HG03378 (cell line): Measurements from ENCODE around the gene PIAS4.

ENCODE experiments used
- ATAC-seq: cut with Tn5 transposase; IDR thresholded peaks from one replicate; pipeline ENCODE4 v1.9.1; 2021; ENCODE audit warnings: mild to moderate bottlenecking, moderate library complexity; ENCODE audit not compliant: unreplicated experiment

Gene PIAS4

DNA sequence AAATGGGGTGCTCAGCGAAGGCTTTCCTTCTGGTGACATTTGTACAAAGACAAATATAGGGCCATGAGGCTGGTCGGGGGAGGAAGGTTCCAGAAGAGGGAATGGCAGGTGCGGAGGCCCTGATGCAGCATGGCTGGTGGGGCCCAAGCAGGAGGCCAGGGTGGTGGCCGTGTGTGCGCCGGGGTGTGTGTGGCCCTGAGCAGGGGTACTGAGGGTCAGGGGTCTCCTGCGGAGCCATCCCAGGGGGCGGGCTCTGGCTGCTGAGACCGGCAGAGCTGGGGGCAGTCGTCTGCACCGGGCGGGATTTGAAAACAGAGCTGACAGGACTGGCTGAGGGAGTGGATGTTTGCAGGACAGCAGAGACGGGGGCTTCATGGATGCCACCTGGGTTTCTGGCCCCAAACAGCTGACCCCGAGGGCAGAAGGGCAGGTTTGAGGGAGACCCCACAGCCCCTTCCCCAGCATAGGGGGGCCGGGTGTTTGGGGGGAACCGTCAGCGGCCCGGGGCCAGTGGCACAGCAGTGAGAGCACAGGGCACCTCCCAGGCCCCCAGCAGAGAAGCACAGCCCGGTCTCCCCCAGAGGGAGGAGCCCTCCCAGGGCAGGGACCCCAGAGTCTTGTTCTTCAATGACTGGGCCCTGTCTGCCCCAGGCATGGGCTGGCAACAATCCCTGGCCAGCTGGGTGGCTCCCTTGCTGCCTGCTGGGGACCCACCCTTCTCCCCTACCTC is 11.4 kb downstream of the PIAS4 start:
- ATAC-seq = no peak

DNA sequence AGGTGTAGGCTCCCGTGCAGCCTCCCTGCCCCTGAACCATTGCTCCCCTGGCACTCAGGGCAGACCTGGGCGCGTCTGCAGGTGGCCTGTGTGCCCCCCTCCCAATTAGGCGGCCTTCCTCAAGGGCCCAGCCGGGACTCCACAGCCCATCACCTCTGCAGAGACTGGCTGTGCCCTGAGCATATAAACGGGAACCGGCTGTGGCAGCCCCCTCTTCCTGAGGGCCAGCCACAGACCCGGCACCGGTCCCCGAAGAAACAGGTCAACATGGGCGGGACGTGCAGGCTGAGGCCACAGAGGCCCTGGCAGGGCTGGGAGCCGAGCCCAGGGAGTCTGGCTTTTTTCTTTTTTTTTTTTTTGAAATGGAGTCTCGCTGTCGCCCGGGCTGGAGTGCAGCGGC is 12.0 kb downstream of the PIAS4 start:
- no peak for ATAC-seq

DNA sequence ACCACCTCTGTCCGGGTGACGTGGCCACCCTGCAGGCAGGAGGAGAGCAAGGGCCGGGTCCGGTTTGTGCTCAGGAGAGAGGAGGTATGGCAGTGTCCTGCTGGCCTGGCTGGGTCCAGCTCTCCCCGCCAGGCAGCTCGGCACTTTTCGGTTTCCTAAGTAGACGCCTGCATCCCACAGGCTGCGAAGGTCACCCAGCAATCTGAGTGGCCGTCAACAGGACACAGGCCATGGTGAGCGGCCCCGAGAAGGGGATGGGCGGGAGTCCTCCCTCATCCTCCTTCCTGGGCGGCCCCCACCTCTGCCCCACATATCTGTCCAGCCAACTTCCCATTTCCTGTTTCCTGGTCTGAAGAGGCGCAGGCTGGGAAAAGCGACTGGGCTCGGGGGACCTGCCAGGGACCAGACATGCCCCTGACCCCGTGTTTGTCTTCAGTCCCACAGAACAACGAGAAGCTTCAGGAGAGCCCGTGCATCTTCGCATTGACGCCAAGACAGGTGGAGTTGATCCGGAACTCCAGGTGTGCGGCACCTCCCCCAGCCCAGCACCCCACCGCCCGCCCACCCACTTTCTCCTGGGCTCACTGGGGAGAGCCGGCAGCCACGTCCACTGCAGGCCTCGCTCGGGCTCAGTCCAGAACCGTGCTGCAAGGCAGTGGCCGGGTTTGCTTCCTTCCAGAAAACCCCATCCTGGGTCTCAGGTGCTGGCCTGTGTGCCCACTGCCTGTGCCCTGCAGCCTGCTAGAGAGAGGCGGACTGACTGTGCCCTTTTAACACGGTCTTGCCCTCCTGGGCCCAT is 16.3 kb downstream of the PIAS4 start:
- no peak for ATAC-seq

- ATAC-seq = no peak
Observed at GRCh38 chr19:4025317-4025716, 17.8 kb downstream of the PIAS4 start.

DNA sequence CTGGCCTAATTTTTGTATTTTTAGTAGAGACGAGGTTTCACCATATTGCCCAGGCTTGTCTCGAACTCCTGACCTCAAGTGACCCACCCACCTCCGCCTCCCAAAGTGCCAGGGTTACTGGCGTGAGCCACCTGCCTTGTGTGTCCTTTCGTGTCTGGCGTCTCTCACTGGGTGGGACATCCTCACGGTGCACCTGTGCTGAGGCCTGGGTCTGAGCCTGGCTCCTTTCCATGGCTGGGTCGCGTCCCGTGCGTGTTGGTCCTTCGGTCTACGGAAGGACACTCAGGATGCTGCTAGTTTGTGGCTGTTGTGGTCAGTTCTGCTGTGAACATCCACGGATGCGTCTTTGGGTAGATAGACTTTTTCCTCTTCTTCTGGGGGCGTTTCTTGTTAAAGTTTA is 19.6 kb downstream of the PIAS4 start:
- ATAC-seq = no peak

DNA sequence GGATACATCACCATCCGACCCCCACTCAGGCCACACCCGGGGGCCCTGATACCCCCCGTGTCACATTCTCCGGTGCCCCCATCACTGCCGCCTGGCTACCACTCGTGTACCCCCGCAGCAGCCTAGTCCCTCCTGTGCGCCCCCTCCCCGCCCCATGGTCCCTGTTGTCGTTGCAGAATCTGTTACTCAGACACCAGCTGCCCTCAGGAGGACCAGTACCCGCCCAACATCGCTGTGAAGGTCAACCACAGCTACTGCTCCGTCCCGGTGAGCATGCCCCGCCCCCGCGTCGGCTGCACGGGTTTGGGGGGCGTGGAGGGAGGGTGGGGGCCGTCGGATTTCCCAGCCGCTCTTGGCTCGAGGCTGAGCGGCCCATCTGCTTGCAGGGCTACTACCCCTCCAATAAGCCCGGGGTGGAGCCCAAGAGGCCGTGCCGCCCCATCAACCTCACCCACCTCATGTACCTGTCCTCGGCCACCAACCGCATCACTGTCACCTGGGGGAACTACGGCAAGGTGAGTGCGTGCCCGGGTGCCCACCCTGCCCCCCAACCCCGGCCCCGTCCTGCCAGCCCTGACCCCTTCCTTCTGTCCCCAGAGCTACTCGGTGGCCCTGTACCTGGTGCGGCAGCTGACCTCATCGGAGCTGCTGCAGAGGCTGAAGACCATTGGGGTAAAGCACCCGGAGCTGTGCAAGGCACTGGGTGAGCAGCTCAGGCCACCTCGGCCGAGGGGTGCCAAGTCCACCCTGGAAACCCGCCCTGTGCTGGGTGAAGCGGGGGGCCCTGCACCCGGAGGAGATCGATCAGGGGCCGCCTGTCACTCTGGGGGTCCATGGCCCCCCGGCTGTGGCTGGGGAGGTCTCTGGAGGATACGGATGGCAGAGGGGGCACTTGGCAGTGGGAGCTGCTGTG is 21.1 kb downstream of the PIAS4 start:
- no peak for ATAC-seq

DNA sequence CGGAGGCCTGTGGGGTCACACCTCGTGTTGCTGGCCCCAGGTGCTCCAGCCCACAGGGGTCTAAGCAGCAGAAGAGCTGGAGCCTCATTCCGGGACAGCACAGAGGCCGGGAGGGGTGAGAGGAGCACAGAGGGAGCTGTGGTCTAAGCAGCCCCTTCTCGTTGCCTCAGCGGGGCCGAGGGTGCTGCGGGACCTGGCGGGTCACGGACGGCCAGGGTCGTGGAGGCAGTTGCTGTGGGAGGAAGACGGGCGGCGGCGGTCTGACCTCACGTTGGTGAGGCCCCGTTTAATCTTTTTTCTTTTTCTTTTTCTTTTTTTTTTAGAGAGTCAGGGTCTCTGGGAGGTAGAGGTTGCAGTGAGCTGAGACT is 21.7 kb downstream of the PIAS4 start:
- ATAC-seq = no peak

GRCh38 chr19:4030552-4030951 is 23.0 kb downstream of the PIAS4 start:
- ATAC-seq = no peak

DNA sequence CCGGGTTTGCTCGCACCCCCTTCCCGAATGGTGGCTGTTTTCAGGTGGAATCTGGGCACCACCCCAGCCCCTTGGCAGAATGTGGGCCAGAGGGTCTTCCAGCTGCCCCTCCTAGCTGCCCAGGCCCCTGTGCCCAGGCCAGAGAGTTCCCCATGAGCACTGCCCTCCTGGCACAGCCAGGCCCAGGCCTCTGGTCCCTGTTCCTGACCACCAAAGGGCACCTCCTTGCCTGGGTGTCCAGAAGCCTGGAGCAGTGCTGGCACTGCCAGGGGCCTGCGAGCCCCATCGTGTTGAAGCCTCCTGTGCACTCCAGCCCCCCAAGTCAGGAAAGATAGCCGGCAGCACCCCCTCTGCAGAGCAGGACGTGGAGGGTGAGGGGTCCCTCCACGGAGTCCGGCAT is 23.4 kb downstream of the PIAS4 start:
- no peak for ATAC-seq

- ATAC-seq = no peak
Observed at GRCh38 chr19:4031420-4031819, 23.9 kb downstream of the PIAS4 start.

DNA sequence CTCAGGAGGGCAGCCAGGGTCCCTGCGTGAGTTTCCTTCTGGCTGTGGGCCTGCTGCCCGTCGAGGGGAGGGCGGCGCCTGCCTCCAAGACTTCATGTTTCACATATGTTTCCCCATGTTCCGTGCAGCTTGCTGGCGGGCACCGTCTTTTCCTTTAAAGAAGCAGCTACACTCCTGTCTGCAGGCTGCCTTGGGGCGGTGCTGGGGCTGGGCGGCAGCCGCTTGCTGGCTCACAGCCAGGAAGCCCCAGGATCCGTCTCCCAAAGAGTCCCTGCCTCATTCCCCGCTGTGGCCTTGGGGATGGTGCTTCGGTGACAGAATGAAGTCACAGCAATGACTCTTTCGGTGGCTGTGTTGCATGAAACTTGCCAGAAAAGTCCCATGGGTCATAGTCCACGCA is 24.9 kb downstream of the PIAS4 start:
- no peak for ATAC-seq

DNA sequence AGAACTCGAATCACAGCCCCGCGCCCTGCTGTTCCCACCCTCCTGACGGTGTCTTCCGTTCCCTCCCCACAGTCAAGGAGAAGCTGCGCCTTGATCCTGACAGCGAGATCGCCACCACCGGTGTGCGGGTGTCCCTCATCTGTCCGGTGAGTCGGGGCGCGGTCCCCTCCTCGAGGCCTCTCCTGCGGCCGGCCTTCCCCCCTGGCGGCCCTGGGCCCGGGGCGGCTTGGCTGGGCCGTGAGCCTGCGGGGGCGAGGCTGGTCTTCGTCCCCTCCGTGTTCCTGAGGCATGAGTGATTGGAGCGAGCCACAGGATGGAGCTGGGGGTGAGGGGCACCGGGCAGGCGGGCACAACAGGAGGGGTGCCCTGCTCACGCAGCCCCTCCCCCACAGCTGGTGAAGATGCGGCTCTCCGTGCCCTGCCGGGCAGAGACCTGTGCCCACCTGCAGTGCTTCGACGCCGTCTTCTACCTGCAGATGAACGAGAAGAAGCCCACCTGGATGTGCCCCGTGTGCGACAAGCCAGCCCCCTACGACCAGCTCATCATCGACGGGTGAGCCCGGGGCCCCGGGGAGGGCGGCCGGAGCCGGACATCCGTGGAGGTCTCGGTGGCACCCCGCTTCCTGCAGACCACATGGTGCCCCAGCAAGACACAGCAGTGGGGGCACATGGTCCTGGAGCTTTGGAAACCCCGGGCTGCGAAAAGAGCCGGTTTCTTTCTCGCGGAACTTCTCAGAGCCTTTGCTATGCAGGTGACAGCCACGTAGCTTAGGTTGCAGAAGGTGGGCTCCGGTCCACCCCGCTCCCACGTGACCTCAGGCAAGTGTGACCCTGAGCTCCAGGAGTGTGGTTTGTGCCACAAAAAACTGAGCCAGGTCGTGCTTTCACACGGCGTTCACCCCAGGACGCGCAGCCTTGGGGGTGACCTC is 25.8 kb downstream of the PIAS4 start:
- ATAC-seq = no peak

- ATAC-seq = no peak
Observed at GRCh38 chr19:4034048-4035017, 26.8 kb downstream of the PIAS4 start.

DNA sequence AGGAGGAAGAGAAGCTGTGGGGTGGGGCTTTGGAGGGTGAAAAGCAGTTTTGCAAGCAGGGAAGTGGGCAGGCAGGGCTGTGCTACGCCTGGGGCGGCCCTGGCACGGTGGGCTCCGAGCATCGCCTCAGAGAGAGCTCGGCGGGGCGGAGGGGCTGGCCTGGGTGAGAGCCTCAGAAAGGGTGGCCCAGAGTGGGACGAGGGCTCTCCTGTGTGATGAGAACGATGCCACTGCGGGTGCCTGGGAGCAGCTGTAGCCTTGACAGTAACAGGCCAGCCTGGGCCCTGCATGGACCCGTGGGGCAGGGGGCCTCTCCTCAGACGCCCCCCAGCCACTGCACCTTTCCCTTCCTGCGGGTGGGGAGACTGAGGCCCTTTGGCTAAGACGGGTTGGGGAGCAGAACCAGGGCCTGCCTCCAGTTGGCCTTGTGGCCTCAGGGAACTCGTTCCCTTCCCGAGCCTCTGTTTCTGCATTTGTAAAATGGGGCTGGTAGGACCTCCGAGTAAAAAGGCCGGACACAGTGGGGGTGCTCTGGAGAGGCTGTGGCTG is 27.6 kb downstream of the PIAS4 start:
- no peak for ATAC-seq

GRCh38 chr19:4035582-4035981 is 28.0 kb downstream of the PIAS4 start:
- no peak for ATAC-seq

DNA sequence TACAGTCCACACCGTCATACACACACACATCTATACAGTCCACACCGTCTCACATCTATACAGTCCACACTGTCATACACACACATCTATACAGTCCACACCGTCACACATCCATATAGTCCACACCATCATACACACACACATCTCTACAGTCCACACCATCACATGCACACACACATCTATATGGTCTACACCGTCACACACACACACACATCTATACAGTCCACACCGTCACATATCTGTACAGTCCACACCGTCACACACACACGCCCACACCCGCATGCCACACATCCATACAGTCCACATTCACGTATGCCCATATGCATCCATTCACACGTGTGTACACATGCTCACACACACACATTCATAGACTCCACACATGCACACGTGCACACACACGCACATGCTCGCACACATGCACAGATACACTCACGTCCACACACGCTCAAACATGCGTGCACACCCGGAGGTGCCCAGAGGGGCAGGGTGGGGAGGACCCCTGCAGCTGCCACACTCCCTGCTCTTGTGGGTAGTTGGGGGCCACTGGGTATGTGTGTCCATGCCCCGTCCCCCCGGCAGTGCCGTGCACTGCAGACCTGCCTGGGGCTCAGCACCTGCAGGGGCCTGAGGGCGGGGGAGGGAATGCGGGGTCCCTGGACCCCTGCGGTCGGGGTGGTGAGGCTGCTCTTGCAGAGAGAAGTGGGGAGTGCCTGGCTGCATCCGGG is 29.2 kb downstream of the PIAS4 start:
- ATAC-seq = no peak

GRCh38 chr19:4037301-4037949 is 29.9 kb downstream of the PIAS4 start:
- no peak for ATAC-seq

DNA sequence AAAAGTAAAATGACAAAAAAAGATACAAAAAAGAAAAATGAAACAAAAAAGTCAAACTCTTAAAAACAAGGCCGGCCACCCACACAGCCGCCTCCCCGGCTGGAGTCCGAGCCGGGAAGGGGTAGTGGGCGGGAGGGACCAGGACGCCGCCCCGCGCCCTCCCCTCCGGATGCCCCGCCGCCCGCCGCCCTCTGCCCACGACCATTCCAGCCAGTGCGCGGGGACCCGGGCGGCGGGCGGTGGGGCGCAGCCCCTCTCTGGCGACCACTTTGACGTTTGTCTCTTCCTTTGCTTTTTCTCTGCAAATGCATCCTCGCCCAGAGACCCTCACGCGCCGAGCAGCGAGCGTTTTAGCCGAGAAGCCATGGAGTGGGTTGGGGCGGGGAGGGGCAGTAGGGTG is 30.5 kb downstream of the PIAS4 start:
- no peak for ATAC-seq
